ENCODE measurements around the gene DYNC1LI2.

Gene DYNC1LI2

GRCh38 chr16:66754211-66754610 is 2.8 kb upstream of the DYNC1LI2 start:
- peaks cover 12% of the 10 kb centered on the region for H3K36me3 ChIP-seq (ENCODE audit: insufficient read depth, low read length)
- no peak overlapping the region for H3K9ac ChIP-seq (ENCODE audit: low read depth, low read length)
- WGBS: 89% methylated on average over 2 of the region's 2 CpGs
- H3K4me3 ChIP-seq (ENCODE audit: low read length): no peak overlapping the region
- H3K27ac ChIP-seq (ENCODE audit: low read depth, low read length): no peak overlapping the region
- peaks cover 12% of the 10 kb centered on the region for H3K4me1 ChIP-seq (ENCODE audit: insufficient read depth, low read length)
- H3K9me3 ChIP-seq (ENCODE audit: insufficient read depth, low read depth, low read length): no peaks in the 10 kb centered on the region
- peaks cover 7% of the 10 kb centered on the region; the same call in 1 of the 2 replicates for H3K27me3 ChIP-seq (ENCODE audit: insufficient read depth, low read length)

GRCh38 chr16:66752958-66753357 is 1.5 kb upstream of the DYNC1LI2 start:
- H3K4me3 ChIP-seq (ENCODE audit: low read length): no peak overlapping the region
- no peaks in the 10 kb centered on the region for H3K9me3 ChIP-seq (ENCODE audit: insufficient read depth, low read depth, low read length)
- H3K27ac ChIP-seq (ENCODE audit: low read depth, low read length): no peak overlapping the region
- 96% methylated on average over 2 of the region's 2 CpGs for WGBS
- no peak overlapping the region for H3K9ac ChIP-seq (ENCODE audit: low read depth, low read length)
- H3K4me1 ChIP-seq (ENCODE audit: insufficient read depth, low read length): peaks cover 12% of the 10 kb centered on the region
- peaks cover 7% of the 10 kb centered on the region; the same call in 1 of the 2 replicates for H3K27me3 ChIP-seq (ENCODE audit: insufficient read depth, low read length)
- H3K36me3 ChIP-seq (ENCODE audit: insufficient read depth, low read length): peaks cover 24% of the 10 kb centered on the region

GRCh38 chr16:66752379-66752778 is 970 bp upstream of the DYNC1LI2 start:
- peaks cover 7% of the 10 kb centered on the region; the same call in 1 of the 2 replicates for H3K27me3 ChIP-seq (ENCODE audit: insufficient read depth, low read length)
- no peaks in the 10 kb centered on the region for H3K9me3 ChIP-seq (ENCODE audit: insufficient read depth, low read depth, low read length)
- WGBS: 78% methylated on average over 6 of the region's 6 CpGs
- peaks cover 12% of the 10 kb centered on the region for H3K4me1 ChIP-seq (ENCODE audit: insufficient read depth, low read length)
- H3K9ac ChIP-seq (ENCODE audit: low read depth, low read length): no peak overlapping the region
- no peak overlapping the region for H3K27ac ChIP-seq (ENCODE audit: low read depth, low read length)
- H3K36me3 ChIP-seq (ENCODE audit: insufficient read depth, low read length): peaks cover 30% of the 10 kb centered on the region
- H3K4me3 ChIP-seq (ENCODE audit: low read length): no peak overlapping the region

GRCh38 chr16:66751992-66752322 is 548 bp upstream of the DYNC1LI2 start:
- H3K27me3 ChIP-seq (ENCODE audit: insufficient read depth, low read length): peaks cover 7% of the 10 kb centered on the region; the same call in 1 of the 2 replicates
- H3K9ac ChIP-seq (ENCODE audit: low read depth, low read length): peak overlapping the region; percentile 51; the same call in 1 of the 2 replicates
- H3K4me3 ChIP-seq (ENCODE audit: low read length): peak overlapping the region; percentile 87
- H3K4me1 ChIP-seq (ENCODE audit: insufficient read depth, low read length): peaks cover 12% of the 10 kb centered on the region
- WGBS: 65% methylated on average over 3 of the region's 3 CpGs
- peaks cover 34% of the 10 kb centered on the region for H3K36me3 ChIP-seq (ENCODE audit: insufficient read depth, low read length)
- H3K9me3 ChIP-seq (ENCODE audit: insufficient read depth, low read depth, low read length): no peaks in the 10 kb centered on the region
- no peak overlapping the region for H3K27ac ChIP-seq (ENCODE audit: low read depth, low read length)

DNA sequence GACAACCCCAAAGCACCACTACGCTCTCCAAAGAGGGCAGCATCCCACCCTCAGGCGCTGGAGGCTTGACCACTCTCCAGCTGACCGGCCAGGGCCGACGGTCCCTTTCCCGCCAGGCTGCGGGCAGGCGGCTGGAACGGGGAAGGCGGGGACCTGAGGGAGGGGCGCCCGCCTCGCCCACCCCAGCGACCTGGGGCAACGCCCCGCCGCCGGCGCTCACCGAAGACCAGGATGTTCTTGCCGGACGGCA is 431 bp downstream of the DYNC1LI2 start:
- Histone ChIP-seq H3K9me3 (ENCODE audit: insufficient read depth, low read depth, low read length) (no peaks in the 10 kb centered on the region), H3K36me3 (ENCODE audit: insufficient read depth, low read length) (peaks cover 44% of the 10 kb centered on the region), H3K27me3 (ENCODE audit: insufficient read depth, low read length) (peaks cover 7% of the 10 kb centered on the region; the same call in 1 of the 2 replicates), H3K4me1 (ENCODE audit: insufficient read depth, low read length) (peaks cover 12% of the 10 kb centered on the region), H3K27ac (ENCODE audit: low read depth, low read length) (peak overlapping the region; percentile 85), H3K4me3 (ENCODE audit: low read length) (peak overlapping the region; percentile 87), H3K9ac (ENCODE audit: low read depth, low read length) (peak overlapping the region; percentile 99)
- WGBS: under 1% methylated on average over 22 of the region's 22 CpGs

GRCh38 chr16:66750279-66751052 is 943 bp downstream of the DYNC1LI2 start:
- H3K27me3 ChIP-seq (ENCODE audit: insufficient read depth, low read length): peaks cover 7% of the 10 kb centered on the region; the same call in 1 of the 2 replicates
- peak overlapping the region; percentile 99 for H3K9ac ChIP-seq (ENCODE audit: low read depth, low read length)
- peaks cover 49% of the 10 kb centered on the region for H3K36me3 ChIP-seq (ENCODE audit: insufficient read depth, low read length)
- 24% methylated on average over 12 of the region's 12 CpGs for WGBS
- H3K4me1 ChIP-seq (ENCODE audit: insufficient read depth, low read length): peaks cover 12% of the 10 kb centered on the region
- no peaks in the 10 kb centered on the region for H3K9me3 ChIP-seq (ENCODE audit: insufficient read depth, low read depth, low read length)
- H3K27ac ChIP-seq (ENCODE audit: low read depth, low read length): peak overlapping the region; percentile 85; the same call in 1 of the 2 replicates
- H3K4me3 ChIP-seq (ENCODE audit: low read length): peak overlapping the region; percentile 87

DNA sequence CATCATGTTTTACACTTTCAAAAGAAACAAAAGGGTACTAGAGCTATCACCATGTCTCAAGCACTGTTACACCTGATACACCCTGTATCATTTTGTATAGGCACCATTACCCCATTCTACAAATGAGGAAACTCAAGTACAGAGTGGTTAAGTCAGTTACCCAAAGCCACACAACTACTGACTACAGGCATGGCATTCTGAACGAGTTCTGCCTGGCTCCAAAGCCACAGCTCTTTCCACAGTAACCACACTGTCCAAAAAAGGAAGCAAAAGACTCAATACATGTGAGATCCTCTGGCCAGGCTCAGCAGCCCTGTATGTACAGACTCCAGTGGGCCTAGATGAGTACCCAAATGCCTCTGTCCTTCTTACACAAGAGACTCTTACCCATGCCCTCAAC is 4.7 kb downstream of the DYNC1LI2 start:
- WGBS: 93% methylated on average over 1 of the region's 1 CpG

GRCh38 chr16:66746048-66746447 is 5.4 kb downstream of the DYNC1LI2 start:
- Histone ChIP-seq H3K36me3 (ENCODE audit: insufficient read depth, low read length) (peaks cover 94% of the 10 kb centered on the region), H3K9me3 (ENCODE audit: insufficient read depth, low read depth, low read length) (no peaks in the 10 kb centered on the region), H3K27me3 (ENCODE audit: insufficient read depth, low read length) (no peaks in the 10 kb centered on the region), H3K4me3 (ENCODE audit: low read length) (no peak overlapping the region), H3K9ac (ENCODE audit: low read depth, low read length) (no peak overlapping the region), H3K4me1 (ENCODE audit: insufficient read depth, low read length) (peaks cover 18% of the 10 kb centered on the region), H3K27ac (ENCODE audit: low read depth, low read length) (no peak overlapping the region)
- WGBS: 98% methylated on average over 3 of the region's 3 CpGs

More for the DNA sequence above, 4.7 kb downstream of the DYNC1LI2 start:
- no peak overlapping the region for H3K27ac ChIP-seq (ENCODE audit: low read depth, low read length)
- no peak overlapping the region for H3K9ac ChIP-seq (ENCODE audit: low read depth, low read length)
- no peaks in the 10 kb centered on the region for H3K9me3 ChIP-seq (ENCODE audit: insufficient read depth, low read depth, low read length)
- peaks cover 16% of the 10 kb centered on the region for H3K4me1 ChIP-seq (ENCODE audit: insufficient read depth, low read length)
- peaks cover 87% of the 10 kb centered on the region for H3K36me3 ChIP-seq (ENCODE audit: insufficient read depth, low read length)
- H3K27me3 ChIP-seq (ENCODE audit: insufficient read depth, low read length): no peaks in the 10 kb centered on the region
- H3K4me3 ChIP-seq (ENCODE audit: low read length): no peak overlapping the region

DNA sequence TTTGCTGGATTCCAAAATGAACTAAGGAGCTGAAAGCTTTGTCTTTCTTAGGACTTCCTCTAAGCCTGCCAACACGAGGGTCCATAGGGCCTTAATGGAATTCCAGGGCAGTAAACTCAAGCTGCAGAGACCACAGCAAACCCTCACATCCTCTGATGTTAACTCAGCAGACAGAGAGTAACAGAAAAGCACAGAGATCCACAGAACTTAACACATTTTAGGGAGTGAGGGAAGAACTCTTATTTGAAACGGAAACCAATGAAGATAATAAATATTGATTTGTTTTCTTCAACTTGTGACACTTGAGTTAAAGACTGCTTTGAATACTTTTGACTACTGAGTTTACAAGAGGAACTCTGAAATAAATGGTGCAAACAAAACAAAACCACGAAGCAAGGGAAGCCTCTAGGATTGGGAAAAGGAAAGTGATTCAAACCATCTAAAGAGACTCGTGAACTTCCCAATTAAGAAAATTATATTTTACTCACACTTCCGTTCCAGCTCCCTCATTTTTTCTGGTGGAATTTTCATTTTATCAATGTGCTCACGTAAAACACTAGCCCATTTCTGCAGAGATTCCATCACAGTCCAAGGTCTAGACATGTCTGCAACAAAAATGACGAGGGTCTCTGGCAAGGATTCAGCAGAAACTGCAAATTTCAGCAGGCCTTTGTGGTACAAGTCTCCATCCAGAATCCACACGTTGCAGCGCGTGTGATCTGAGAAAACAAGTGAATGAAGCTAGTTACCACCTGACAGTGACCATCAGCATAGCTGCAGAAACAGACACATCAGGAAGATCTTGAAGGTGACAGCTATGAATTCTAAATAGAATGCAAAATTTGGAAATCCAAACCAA is 9.2 kb downstream of the DYNC1LI2 start:
- H3K9me3 ChIP-seq (ENCODE audit: insufficient read depth, low read depth, low read length): no peaks in the 10 kb centered on the region
- peaks cover 13% of the 10 kb centered on the region for H3K4me1 ChIP-seq (ENCODE audit: insufficient read depth, low read length)
- no peak overlapping the region for H3K4me3 ChIP-seq (ENCODE audit: low read length)
- no peak overlapping the region for H3K27ac ChIP-seq (ENCODE audit: low read depth, low read length)
- peaks cover 97% of the 10 kb centered on the region for H3K36me3 ChIP-seq (ENCODE audit: insufficient read depth, low read length)
- H3K27me3 ChIP-seq (ENCODE audit: insufficient read depth, low read length): no peaks in the 10 kb centered on the region
- no peak overlapping the region for H3K9ac ChIP-seq (ENCODE audit: low read depth, low read length)
- 95% methylated on average over 10 of the region's 10 CpGs for WGBS

- Histone ChIP-seq H3K36me3 (ENCODE audit: insufficient read depth, low read length) (peaks cover 97% of the 10 kb centered on the region), H3K4me1 (ENCODE audit: insufficient read depth, low read length) (peaks cover 13% of the 10 kb centered on the region), H3K9me3 (ENCODE audit: insufficient read depth, low read depth, low read length) (no peaks in the 10 kb centered on the region), H3K9ac (ENCODE audit: low read depth, low read length) (no peak overlapping the region), H3K27me3 (ENCODE audit: insufficient read depth, low read length) (no peaks in the 10 kb centered on the region), H3K4me3 (ENCODE audit: low read length) (no peak overlapping the region), H3K27ac (ENCODE audit: low read depth, low read length) (peak overlapping the region; percentile 38; the same call in 1 of the 2 replicates)
- 93% methylated on average over 10 of the region's 10 CpGs for WGBS
Observed at GRCh38 chr16:66741169-66741900, 10.1 kb downstream of the DYNC1LI2 start.

DNA sequence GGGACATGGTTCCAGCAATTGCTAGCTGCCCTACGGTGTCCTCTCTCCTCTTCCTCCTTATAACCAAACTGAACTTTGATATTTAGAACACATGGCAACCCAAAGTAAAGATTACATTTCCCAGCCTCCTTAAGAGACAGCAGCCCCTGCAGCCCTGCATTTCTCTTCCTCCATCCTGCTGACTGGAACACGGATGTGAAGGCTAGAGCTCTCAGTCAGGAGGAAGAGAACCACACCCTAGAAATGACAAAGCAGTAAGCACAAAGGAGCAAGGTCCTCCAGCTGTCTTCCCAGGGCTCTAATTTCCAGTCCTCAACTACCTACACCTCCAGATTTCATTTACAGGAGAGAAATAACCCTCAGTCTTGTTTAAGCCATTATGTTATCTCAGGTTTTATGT is 10.9 kb downstream of the DYNC1LI2 start:
- 79% methylated on average over 2 of the region's 2 CpGs for WGBS
- Histone ChIP-seq H3K36me3 (ENCODE audit: insufficient read depth, low read length) (peaks cover 97% of the 10 kb centered on the region), H3K9ac (ENCODE audit: low read depth, low read length) (no peak overlapping the region), H3K27me3 (ENCODE audit: insufficient read depth, low read length) (no peaks in the 10 kb centered on the region), H3K27ac (ENCODE audit: low read depth, low read length) (peak overlapping the region; percentile 40; the same call in 1 of the 2 replicates), H3K9me3 (ENCODE audit: insufficient read depth, low read depth, low read length) (no peaks in the 10 kb centered on the region), H3K4me3 (ENCODE audit: low read length) (no peak overlapping the region), H3K4me1 (ENCODE audit: insufficient read depth, low read length) (peaks cover 13% of the 10 kb centered on the region)

All from HUES64 (cell line).